ENCODE data around the gene PPFIA4. TPM values are rescaled to one million over a fixed set of nuclear protein-coding genes. Genes with fewer than 3 reads are reported as not detected.

The PPFIA4 gene
- total RNA-seq, 1 donor from 2014 or later, result 9.1 TPM

- peak overlapping the region; percentile 18 for H3K4me2 ChIP-seq (ENCODE audit: low read length)
- peak overlapping the region; percentile 69 for H3K27ac Mint-ChIP-seq (ENCODE audit: unreplicated experiment)
- H3K4me1 ChIP-seq (ENCODE audit: insufficient read depth, low read length), result peaks cover 13% of the 10 kb centered on the region
- H3K9ac ChIP-seq (ENCODE audit: low read length), result no peak overlapping the region
- peak; percentile 63 for FAIRE-seq
- no peak overlapping the region for H2AFZ ChIP-seq (ENCODE audit: low read depth, low read length)
- H3K79me2 ChIP-seq (ENCODE audit: insufficient read depth, low read length), result no peaks in the 10 kb centered on the region
- peak; percentile 94 for TF ChIP-seq CTCF (IDR thresholded peaks at IDR 0.05; ENCODE audit: insufficient read depth, low read depth, low read length)
- TF ChIP-seq EZH2 (IDR thresholded peaks at IDR 0.05; ENCODE audit: insufficient read depth, low read length), result no peak
- H3K9me3 ChIP-seq (ENCODE audit: insufficient read depth, low read depth, low read length), result no peaks in the 10 kb centered on the region
- H3K4me3 ChIP-seq (ENCODE audit: insufficient read depth, low read depth, low read length), result no peak overlapping the region
- H3K27me3 Mint-ChIP-seq (ENCODE audit: low read depth, unreplicated experiment), result peaks cover 38% of the 10 kb centered on the region
- no peaks in the 10 kb centered on the region for H3K27me3 ChIP-seq (ENCODE audit: insufficient read depth, low read length)
- H3K27ac ChIP-seq (ENCODE audit: low read depth, low read length), result no peak overlapping the region
- peaks cover 4% of the 10 kb centered on the region for H4K20me1 ChIP-seq (ENCODE audit: insufficient read depth, low read length)
- H3K4me3 Mint-ChIP-seq (ENCODE audit: unreplicated experiment), result no peak overlapping the region
- peak; percentile 27 for DNase-seq (ENCODE audit: low read depth)
- H3K36me3 ChIP-seq (ENCODE audit: insufficient read depth, low read length), result no peaks in the 10 kb centered on the region
- no peaks in the 10 kb centered on the region for H3K9me3 Mint-ChIP-seq (ENCODE audit: unreplicated experiment)
- H3K4me1 Mint-ChIP-seq (ENCODE audit: low read depth, unreplicated experiment), result peaks cover 30% of the 10 kb centered on the region
- peaks cover 26% of the 10 kb centered on the region for H3K36me3 Mint-ChIP-seq (ENCODE audit: low read depth, unreplicated experiment)
These were observed 12.8 kb downstream of the PPFIA4 start for GRCh38 chr1:203038891-203039608.

DNA sequence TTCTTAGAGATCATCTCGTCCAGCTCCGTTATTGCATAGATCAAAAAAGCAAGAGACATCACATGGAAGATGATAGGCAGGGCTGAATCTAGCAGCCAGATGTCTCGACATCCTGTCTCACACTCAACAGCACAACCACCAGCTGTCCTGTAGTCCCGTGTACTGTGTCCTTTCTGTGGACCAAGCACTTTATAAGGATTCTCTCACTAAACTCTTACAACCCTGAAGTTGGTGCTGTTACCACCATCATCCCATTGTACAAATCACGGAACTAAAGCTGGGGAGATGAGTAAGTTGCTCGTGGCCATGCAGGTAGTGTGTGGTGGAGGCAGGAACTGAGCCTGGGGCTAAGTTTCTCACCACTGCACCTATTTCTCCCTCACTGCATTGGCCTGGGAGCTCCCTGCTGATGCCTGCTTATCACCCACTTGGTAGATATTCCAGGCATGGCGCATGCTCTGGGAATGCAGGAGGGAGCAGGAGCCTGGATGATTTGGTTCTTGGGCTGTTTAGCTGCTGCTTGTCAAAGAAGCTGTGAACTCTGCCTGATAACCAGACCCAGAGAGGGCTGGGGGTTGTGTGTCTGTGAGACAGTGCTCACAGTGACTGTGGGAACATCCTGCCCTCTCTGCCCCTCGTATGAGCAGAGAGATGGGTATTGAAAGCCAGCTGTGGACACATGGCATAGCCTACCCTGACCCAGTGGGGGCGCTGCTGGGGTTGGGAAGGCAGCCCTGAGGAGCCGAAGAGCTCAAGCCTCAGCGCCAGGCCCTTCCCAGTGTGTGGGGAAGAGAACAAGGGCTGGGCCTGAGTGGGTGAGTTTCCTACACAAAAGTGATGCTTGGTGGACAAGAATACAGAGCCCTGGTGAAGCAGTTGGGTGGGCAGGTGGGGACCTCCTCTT, 13.6 kb downstream of the PPFIA4 start:
- Mint-ChIP-seq H3K9me3 (ENCODE audit: unreplicated experiment) (no peaks in the 10 kb centered on the region), H3K36me3 (ENCODE audit: low read depth, unreplicated experiment) (peaks cover 29% of the 10 kb centered on the region), H3K27ac (ENCODE audit: unreplicated experiment) (peak overlapping the region; percentile 69), H3K27me3 (ENCODE audit: low read depth, unreplicated experiment) (peaks cover 40% of the 10 kb centered on the region), H3K4me1 (ENCODE audit: low read depth, unreplicated experiment) (peaks cover 30% of the 10 kb centered on the region), H3K4me3 (ENCODE audit: unreplicated experiment) (no peak overlapping the region)
- H3K4me1 ChIP-seq (ENCODE audit: insufficient read depth, low read length), result peaks cover 13% of the 10 kb centered on the region
- no peak overlapping the region for H3K27ac ChIP-seq (ENCODE audit: low read depth, low read length)
- no peak for TF ChIP-seq EZH2 (IDR thresholded peaks at IDR 0.05; ENCODE audit: insufficient read depth, low read length)
- peak; percentile 22 for TF ChIP-seq CTCF (IDR thresholded peaks at IDR 0.05; ENCODE audit: insufficient read depth, low read depth, low read length)
- H3K36me3 ChIP-seq (ENCODE audit: insufficient read depth, low read length), result no peaks in the 10 kb centered on the region
- H3K27me3 ChIP-seq (ENCODE audit: insufficient read depth, low read length), result no peaks in the 10 kb centered on the region
- DNase-seq (ENCODE audit: low read depth) (no peak), FAIRE-seq (no peak)
- no peak overlapping the region for H2AFZ ChIP-seq (ENCODE audit: low read depth, low read length)
- H3K9me3 ChIP-seq (ENCODE audit: insufficient read depth, low read depth, low read length), result no peaks in the 10 kb centered on the region
- H3K9ac ChIP-seq (ENCODE audit: low read length), result no peak overlapping the region
- no peaks in the 10 kb centered on the region for H3K79me2 ChIP-seq (ENCODE audit: insufficient read depth, low read length)
- H4K20me1 ChIP-seq (ENCODE audit: insufficient read depth, low read length), result peaks cover 4% of the 10 kb centered on the region
- no peak overlapping the region for H3K4me2 ChIP-seq (ENCODE audit: low read length)
- no peak overlapping the region for H3K4me3 ChIP-seq (ENCODE audit: insufficient read depth, low read depth, low read length)
